HUES48 (cell line): ENCODE measurements around the gene PHPT1.

Source experiments
- H3K27ac ChIP-seq: one replicate; pipeline ENCODE4 v1.7.0; 2013; ENCODE audit warnings: low read depth, low read length, inconsistent platforms
- H3K27me3 ChIP-seq: 2 replicates; pipeline ENCODE4 v1.6.1; 2013; ENCODE audit warnings: mild to moderate bottlenecking, low read length; ENCODE audit not compliant: control insufficient read depth, insufficient read depth
- H3K36me3 ChIP-seq: 2 replicates; pipeline ENCODE4 v1.6.1; 2013; ENCODE audit warnings: low read length; ENCODE audit not compliant: control insufficient read depth, insufficient read depth
- H3K4me1 ChIP-seq: 2 replicates; pipeline ENCODE4 v1.6.1; 2013; ENCODE audit warnings: mild to moderate bottlenecking, low read length; ENCODE audit not compliant: control insufficient read depth, insufficient read depth
- H3K4me3 ChIP-seq: 2 replicates; pipeline ENCODE4 v1.5.1; 2013; ENCODE audit warnings: mild to moderate bottlenecking, low read depth, low read length
- H3K9ac ChIP-seq: 2 replicates; pipeline ENCODE4 v1.6.1; 2013; ENCODE audit warnings: mild to moderate bottlenecking, low read depth, low read length, moderate library complexity
- H3K9me3 ChIP-seq: 2 replicates; pipeline ENCODE4 v1.6.1; 2013; ENCODE audit warnings: low read length; ENCODE audit not compliant: control insufficient read depth, insufficient read depth

PHPT1 gene

DNA sequence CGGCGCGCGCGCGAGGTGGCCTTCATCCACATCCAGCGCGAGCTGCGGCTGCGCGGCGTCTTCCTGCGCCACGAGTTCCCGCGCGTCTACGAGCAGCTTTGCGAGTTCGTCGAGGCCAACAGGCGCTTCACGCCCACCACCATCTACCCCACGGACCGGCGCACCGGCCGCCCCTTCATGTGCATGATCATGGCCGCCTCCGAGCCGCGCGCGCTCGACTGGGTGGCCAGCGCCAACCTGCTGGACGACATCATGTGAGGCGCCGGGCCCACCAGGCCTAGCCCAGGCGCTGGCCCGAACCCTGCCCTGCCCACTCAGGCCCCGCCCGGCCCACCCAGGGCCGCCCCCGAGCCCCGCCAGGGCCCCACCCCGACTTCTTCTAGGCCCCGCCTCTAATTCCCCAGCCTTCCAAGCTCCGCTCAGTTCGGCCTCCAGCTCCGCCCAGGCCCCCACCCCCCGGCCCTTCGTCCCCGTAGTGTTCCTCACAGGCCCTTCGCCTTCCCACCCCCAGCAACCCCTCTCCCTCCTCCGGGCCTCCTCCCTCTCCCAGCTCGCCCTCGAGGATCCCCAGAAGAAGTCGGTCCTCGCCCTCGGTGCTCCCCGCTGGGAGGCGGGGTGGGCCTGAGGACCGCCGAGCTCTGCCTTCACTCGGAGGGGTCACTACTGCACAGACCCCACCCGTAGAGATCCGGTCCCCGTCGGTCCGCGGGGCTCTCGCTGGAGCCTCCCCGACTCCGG, 2.0 kb upstream of the PHPT1 start:
- Histone ChIP-seq H3K9ac (peak overlapping the region; percentile 59; the same call in 1 of the 2 replicates), H3K4me1 (peaks cover 7% of the 10 kb centered on the region; the same call in 1 of the 2 replicates), H3K36me3 (peaks cover 20% of the 10 kb centered on the region), H3K9me3 (no peaks in the 10 kb centered on the region), H3K4me3 (peak overlapping the region; percentile 83), H3K27ac (peak overlapping the region; percentile 95), H3K27me3 (no peaks in the 10 kb centered on the region)

DNA sequence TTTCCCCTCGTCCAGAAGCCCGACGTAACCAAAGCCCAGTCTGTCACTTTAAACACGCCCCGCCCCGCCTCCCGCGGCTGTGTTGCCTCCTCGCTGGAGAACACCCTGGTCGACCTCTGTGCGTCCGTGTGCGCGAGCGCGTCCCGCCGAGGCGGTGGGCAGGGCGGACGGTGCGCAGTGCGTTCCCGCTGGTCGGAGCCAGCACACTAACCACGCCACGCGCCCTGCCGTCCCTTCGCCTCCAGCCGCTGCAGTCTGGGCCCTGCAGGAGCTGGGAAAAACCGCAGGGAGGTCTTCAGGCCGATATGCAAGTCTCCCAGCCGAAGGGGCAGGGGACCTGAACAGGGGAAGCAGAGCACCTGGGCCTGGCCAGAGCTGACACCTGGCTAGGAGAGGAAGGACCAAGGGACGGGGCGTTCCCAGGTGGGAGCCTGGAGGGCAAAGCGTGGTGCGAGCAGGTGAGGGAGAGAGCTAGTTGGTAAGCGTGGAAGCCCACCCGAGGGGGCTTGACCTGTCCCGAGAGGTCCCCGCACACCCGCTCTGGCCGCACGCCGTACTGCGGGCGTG, 1.3 kb upstream of the PHPT1 start:
- no peaks in the 10 kb centered on the region for H3K27me3 ChIP-seq
- H3K4me1 ChIP-seq = peaks cover 7% of the 10 kb centered on the region; the same call in 1 of the 2 replicates
- peak overlapping the region; percentile 83 for H3K4me3 ChIP-seq
- H3K9me3 ChIP-seq = no peaks in the 10 kb centered on the region
- H3K36me3 ChIP-seq = peaks cover 20% of the 10 kb centered on the region
- H3K27ac ChIP-seq = peak overlapping the region; percentile 95
- peak overlapping the region; percentile 43 for H3K9ac ChIP-seq

DNA sequence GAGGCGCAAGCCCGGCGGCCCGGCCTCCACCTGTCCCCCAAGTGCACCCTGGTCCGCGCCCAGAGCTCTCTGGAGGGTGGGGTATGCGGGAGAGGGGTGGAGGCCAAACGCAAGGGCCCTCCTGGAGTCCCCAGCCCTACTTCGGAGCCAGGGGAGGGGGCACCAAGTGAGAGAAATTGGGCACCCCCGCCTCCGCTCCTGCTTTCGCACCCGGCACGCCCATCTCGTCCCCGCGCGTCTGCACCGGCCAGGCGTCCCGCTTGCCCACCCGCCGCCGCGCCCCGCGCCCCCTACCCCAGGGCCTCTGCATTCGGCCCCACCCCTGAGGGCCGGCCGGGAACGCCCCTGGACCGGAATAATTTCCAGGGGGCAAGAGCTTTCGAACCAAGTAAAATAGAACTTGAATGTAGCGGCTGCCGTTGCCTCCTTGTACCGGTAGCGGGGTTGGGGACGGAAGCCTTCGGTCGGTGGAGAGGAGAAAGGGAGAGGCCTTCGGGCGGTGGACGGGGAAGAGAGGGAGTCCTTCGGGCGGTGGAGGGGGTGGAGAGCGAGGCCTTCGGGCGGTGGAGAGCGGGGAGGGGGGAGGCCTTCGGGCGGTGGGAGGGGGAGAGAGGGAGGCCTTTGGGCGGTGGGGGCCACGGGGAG, 694 bp upstream of the PHPT1 start:
- H3K4me3 ChIP-seq = peak overlapping the region; percentile 83
- H3K27ac ChIP-seq = peak overlapping the region; percentile 95
- peak overlapping the region; percentile 88 for H3K9ac ChIP-seq
- H3K9me3 ChIP-seq = no peaks in the 10 kb centered on the region
- peaks cover 20% of the 10 kb centered on the region for H3K36me3 ChIP-seq
- H3K4me1 ChIP-seq = peaks cover 7% of the 10 kb centered on the region; the same call in 1 of the 2 replicates
- H3K27me3 ChIP-seq = no peaks in the 10 kb centered on the region

DNA sequence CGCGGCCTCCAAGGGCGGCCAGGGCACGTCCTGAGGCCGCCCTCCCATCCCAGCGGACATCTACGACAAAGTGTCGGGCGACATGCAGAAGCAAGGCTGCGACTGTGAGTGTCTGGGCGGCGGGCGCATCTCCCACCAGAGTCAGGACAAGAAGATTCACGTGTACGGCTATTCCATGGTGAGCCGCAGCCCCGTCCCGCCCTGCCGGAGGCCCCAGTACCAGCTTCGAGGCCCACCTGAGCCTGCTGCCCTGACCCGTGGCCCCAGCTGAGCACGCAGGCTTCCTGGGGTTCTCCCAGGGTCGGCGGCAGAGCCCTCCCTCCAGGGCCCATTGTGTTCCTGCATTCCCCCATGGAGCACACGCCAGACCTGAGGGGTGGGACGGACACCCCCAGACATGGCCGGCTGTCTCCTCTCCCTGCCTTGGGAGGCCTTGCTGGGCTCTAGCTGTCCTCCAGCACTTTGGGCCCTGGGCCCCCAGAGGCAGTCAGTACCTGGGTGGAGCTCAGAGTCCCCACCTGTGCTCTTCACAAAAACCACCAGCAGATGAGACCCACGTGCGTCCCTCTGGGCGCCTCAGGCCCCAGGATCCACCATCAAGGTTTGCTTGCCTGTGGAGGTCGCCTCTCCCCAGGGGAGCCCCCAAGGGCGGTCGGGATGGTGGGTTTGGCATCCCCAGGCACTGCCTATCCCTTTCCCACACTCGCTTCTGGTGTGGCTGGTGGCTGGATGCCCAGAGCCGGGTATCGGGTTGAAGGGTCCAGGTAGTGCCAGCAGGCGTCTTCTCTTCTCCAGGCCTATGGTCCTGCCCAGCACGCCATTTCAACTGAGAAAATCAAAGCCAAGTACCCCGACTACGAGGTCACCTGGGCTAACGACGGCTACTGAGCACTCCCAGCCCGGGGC, 1.0 kb downstream of the PHPT1 start:
- H3K4me1 ChIP-seq = peaks cover 7% of the 10 kb centered on the region; the same call in 1 of the 2 replicates
- H3K27ac ChIP-seq = peak overlapping the region; percentile 95
- H3K4me3 ChIP-seq = peak overlapping the region; percentile 83
- no peaks in the 10 kb centered on the region for H3K9me3 ChIP-seq
- H3K9ac ChIP-seq = no peak overlapping the region
- no peaks in the 10 kb centered on the region for H3K27me3 ChIP-seq
- peaks cover 20% of the 10 kb centered on the region for H3K36me3 ChIP-seq

DNA sequence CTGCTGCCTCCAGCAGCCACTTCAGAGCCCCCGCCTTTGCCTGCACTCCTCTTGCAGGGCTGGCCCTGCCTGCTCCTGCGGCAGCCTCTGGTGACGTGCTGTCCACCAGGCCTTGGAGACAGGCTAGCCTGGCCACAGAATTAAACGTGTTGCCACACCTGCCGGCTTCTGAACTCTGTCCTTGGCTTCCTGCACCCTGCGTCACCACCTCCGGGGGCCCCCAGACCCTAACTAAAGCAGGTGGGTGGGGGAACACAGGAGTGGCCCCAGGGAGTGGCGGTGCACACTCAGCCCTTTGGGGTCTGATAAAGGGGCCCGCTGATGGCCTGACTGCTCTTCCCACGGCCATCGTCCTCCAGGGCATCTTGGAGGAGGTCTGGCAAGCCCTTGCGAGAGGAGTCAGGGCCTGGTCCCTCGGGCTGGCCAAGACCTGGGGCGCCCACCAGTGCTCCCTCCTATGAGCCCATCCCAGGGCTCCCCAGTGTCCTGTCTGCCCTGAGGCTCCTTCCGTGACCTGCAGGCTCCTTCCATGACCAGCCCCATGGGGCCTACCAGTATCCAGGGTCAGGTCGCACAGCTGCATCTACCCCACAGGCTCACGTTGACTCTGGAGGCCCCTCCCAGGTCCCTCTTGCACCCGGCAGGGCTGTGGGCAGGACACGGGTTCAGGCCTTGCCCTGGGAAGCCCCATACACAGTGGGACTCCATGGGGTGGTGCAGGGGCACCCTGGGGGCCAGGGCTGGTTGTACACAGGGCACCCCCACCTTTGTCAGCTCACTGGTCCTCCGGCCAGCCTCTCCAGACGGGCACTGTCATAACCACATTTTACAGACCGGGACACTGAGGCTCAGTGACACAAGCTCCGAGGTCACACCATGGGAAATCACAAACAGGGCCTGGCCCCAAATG, 1.9 kb downstream of the PHPT1 start:
- Histone ChIP-seq H3K9ac (no peak overlapping the region), H3K9me3 (no peaks in the 10 kb centered on the region), H3K36me3 (peaks cover 20% of the 10 kb centered on the region), H3K27ac (no peak overlapping the region), H3K4me3 (no peak overlapping the region), H3K27me3 (no peaks in the 10 kb centered on the region), H3K4me1 (peaks cover 7% of the 10 kb centered on the region; the same call in 1 of the 2 replicates)

DNA sequence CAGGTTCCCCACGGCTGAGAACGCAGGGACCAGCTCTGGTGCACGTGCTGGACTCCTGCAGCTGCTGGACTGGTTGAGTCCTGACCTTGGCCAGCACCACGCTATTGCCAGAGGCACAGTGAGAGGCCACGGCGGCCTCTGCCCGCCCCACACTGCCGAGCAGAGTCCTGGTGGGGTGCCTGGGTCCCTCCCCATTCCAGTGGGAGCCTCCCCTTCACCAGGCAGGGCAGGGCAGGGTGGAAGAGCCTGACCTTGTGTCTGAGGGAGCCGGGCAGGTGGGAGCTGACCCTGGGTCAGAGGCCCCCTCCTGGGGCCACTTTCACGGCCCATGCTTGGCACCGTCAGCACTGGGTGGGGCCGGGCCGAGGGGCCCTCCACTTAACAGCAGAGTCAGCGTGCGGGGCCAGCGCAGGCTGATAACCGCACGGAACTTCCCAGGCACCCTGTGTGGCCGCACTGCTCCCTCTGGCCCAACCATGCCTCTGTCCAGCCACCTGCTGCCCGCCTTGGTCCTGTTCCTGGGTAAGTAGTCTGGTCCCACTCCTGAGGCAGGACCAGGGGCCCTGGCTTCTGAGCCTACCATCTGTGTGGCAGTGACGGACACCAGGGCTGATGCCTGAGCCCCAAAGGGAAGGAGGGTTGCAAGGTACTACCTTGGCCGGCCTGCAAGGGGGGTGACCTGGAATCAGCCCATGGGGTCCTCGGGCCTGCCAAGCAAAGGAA, 2.9 kb downstream of the PHPT1 start, which contains the start of gene MAMDC4:
TSS of gene MAMDC4 (plus strand) at position 406 of the 723 bp plus-strand sequence. CDS start at position 477, 71 bp downstream.
- no peaks in the 10 kb centered on the region for H3K27me3 ChIP-seq
- H3K4me1 ChIP-seq = peaks cover 7% of the 10 kb centered on the region; the same call in 1 of the 2 replicates
- H3K9ac ChIP-seq = no peak within 1 kb of the TSS
- no peak within 1 kb of the TSS for H3K4me3 ChIP-seq
- peaks cover 20% of the 10 kb centered on the region for H3K36me3 ChIP-seq
- H3K9me3 ChIP-seq = no peaks in the 10 kb centered on the region
- H3K27ac ChIP-seq = no peak within 1 kb of the TSS

DNA sequence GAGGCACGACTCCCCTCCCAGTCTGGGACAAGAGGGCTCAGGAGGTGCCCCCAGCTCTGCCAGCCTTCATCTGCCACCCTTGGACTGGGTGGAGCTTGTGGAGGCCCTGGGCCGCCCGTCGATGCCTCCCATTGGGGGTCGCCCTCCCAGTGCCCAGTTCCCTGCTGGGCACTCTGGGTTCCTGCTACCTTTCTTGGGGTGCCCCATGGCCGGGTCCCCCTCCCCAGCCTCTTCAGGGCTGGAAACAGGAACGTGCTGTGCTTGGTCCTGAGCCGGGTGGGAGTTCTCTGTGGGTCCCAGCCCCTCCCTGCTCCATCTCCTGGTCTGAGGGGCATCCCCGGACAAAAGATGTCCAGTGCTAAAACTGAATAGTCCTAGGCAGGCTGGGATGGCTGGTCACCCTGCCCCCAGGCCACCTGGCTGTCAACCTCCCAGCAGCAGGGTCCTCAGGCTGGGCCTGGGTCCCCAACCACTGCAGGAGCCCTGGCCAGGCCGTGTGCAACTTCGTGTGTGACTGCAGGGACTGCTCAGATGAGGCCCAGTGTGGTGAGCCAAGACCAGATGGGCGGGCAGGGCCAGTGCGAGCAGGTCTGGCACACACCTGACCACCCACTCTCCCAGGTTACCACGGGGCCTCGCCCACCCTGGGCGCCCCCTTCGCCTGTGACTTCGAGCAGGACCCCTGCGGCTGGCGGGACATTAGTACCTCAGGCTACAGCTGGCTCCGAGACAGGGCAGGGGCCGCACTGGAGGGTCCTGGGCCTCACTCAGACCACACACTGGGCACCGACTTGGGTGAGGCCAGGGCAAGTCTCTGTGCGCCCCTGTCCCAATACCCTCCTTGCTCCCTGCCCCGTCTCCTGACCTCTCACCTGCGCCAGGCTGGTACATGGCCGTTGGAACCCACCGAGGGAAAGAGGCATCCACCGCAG, 3.7 kb downstream of the PHPT1 start:
- Histone ChIP-seq H3K4me1 (peaks cover 7% of the 10 kb centered on the region; the same call in 1 of the 2 replicates), H3K9ac (no peak overlapping the region), H3K4me3 (no peak overlapping the region), H3K9me3 (no peaks in the 10 kb centered on the region), H3K27ac (no peak overlapping the region), H3K27me3 (no peaks in the 10 kb centered on the region), H3K36me3 (peaks cover 20% of the 10 kb centered on the region)

DNA sequence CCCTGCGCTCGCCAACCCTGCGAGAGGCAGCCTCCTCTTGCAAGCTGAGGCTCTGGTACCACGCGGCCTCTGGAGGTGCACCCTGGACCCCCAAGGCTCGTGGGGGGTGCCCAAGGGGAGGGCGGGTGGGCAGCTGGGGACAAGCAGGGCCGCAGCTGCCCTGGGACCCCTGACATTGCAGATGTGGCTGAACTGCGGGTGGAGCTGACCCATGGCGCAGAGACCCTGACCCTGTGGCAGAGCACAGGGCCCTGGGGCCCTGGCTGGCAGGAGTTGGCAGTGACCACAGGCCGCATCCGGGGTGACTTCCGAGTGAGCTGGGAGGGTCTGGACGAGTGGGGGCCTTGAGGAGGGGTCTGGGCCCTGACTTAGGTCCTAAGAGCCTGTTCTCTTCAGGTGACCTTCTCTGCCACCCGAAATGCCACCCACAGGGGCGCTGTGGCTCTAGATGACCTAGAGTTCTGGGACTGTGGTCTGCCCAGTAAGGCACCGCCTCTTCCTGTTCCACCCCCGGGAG, 4.4 kb downstream of the PHPT1 start:
- Histone ChIP-seq H3K4me3 (no peak overlapping the region), H3K4me1 (peaks cover 7% of the 10 kb centered on the region; the same call in 1 of the 2 replicates), H3K36me3 (peaks cover 20% of the 10 kb centered on the region), H3K9me3 (no peaks in the 10 kb centered on the region), H3K27ac (no peak overlapping the region), H3K9ac (no peak overlapping the region), H3K27me3 (no peaks in the 10 kb centered on the region)
